Panc1 (cell line): Measurements from ENCODE around the gene MAN2A2. TPM values are rescaled to one million over a fixed set of nuclear protein-coding genes. Genes with fewer than 3 reads are reported as not detected.

ENCODE experiments used
- ATAC-seq: fragments of 200-7000 bp; cut with Tn5 transposase; 2 replicates; pipeline ENCODE4 v1.9.1; 2020; ENCODE audit warnings: mild to moderate bottlenecking, moderate library complexity
- BruUV-seq: library from RNA; stranded (reverse); fragments of 400-500 nt; replicated peaks from 2 replicates; lab custom pipeline; 2021; lab: Mats Ljungman, UMichigan
- CTCF ChIA-PET: fragments of 300-600 bp; sonication (Branson Sonifier 250); formaldehyde crosslinking; loops from one replicate; lab custom pipeline; 2022; ENCODE audit warnings: antibody characterized with exemption; lab: Charles Lee
- POLR2A ChIA-PET: fragments of 300-600 bp; sonication (Branson Sonifier 250); formaldehyde crosslinking; loops from one replicate; lab custom pipeline; 2022; ENCODE audit warnings: antibody characterized with exemption; lab: Charles Lee
- DNase-seq: peaks from one replicate; pipeline ENCODE4 v3.0.0-alpha.2; 2010; ENCODE audit warnings: low read depth, low spot score
- H3K27ac ChIP-seq: 2 replicates; pipeline ENCODE4 v1.5.1; 2011; ENCODE audit warnings: mild to moderate bottlenecking, low read length, inconsistent platforms
- H3K27me3 ChIP-seq: fragments of 200-500 bp; sonication (Bioruptor generic); 2 replicates; pipeline ENCODE4 v1.6.0; 2014; ENCODE audit warnings: low read length, inconsistent platforms; ENCODE audit not compliant: control insufficient read depth, insufficient read depth
- H3K36me3 ChIP-seq: fragments of 200-500 bp; sonication (Bioruptor generic); 2 replicates; pipeline ENCODE4 v1.5.1; 2014; ENCODE audit warnings: inconsistent platforms, mild to moderate bottlenecking, low read length, moderate library complexity; ENCODE audit not compliant: control insufficient read depth, insufficient read depth
- H3K4me1 ChIP-seq: 2 replicates; pipeline ENCODE4 v1.5.1; 2011; ENCODE audit warnings: inconsistent platforms, mild to moderate bottlenecking, low read length, moderate library complexity; ENCODE audit not compliant: control insufficient read depth, insufficient read depth
- H3K4me3 ChIP-seq, 2 experiments: 2 replicates each; pipeline ENCODE4 v1.5.1; 2011 to 2012; ENCODE audit warnings: low read depth in 2 of 2, low read length in 2 of 2, mild to moderate bottlenecking in 2 of 2, inconsistent platforms in 1 of 2, moderate library complexity in 1 of 2
- H3K9me3 ChIP-seq: fragments of 200-500 bp; sonication (Bioruptor generic); 2 replicates; pipeline ENCODE4 v1.5.1; 2014; ENCODE audit warnings: low read depth, mild to moderate bottlenecking, inconsistent platforms, low read length, moderate library complexity; ENCODE audit not compliant: control insufficient read depth, insufficient read depth
- POLR2AphosphoS5 ChIP-seq: IDR thresholded peaks from 2 replicates; pipeline ENCODE4 v1.6.1; 2012; ENCODE audit warnings: mild to moderate bottlenecking, low read depth, low read length, moderate library complexity
- REST ChIP-seq, 2 experiments: IDR thresholded peaks; 2 replicates each; pipeline ENCODE4 v1.6.1; 2011 to 2012; ENCODE audit warnings: low read depth in 2 of 2, control low read depth in 1 of 2, low read length in 1 of 2, mild to moderate bottlenecking in 1 of 2, moderate library complexity in 1 of 2; ENCODE audit not compliant: insufficient read depth in 1 of 2
- SIN3A ChIP-seq: IDR thresholded peaks from 2 replicates; pipeline ENCODE4 v1.6.1; 2012; ENCODE audit warnings: low read depth, mild to moderate bottlenecking, low read length, moderate library complexity, borderline replicate concordance; ENCODE audit not compliant: insufficient read depth
- TCF7L2 ChIP-seq: IDR thresholded peaks from 2 replicates; pipeline ENCODE4 v1.6.1; 2011; ENCODE audit warnings: mild to moderate bottlenecking, low read depth, low read length, inconsistent platforms
- in situ Hi-C: cut with HindIII; loops from 2 replicates; pipeline ENCODE4 v1.10.0; 2016; ENCODE audit warnings: low sequenced_read_pairs, low pct_unique_long_range_greater_than_20kb
- intact Hi-C: fragments of 100-400 bp; cut with micrococcal nuclease; formaldehyde crosslinking; loops from one replicate; pipeline ENCODE4 v1.10.0; 2022; ENCODE audit not compliant: unreplicated experiment
- total RNA-seq: library from RNA; stranded (reverse); gene quantifications from one replicate; pipeline ENCODE4 v1.2.1, GENCODE V29; 2021; ENCODE audit not compliant: unreplicated experiment
- TF ChIP-seq, protein P1 (sequence below): fragments of 450-650 bp; IDR thresholded peaks from 2 replicates; pipeline ENCODE4 v1.5.1; 2017; ENCODE audit warnings: mild to moderate bottlenecking

MAN2A2 gene
- total RNA-seq, 1 experiment from 2014 or later, result 77.2 TPM

- no peaks in the 10 kb centered on the region for H3K4me1 ChIP-seq
- no peak for TF ChIP-seq POLR2AphosphoS5
- TF ChIP-seq TCF7L2, result no peak
- TF ChIP-seq SIN3A, result no peak
- TF ChIP-seq REST (IDR thresholded peaks at IDR 0.05; ENCODE audit: insufficient read depth in 1 of 2, low read depth in 2 of 2, low read length in 1 of 2), result no peak
- H3K27ac ChIP-seq, result no peak overlapping the region
- no peak overlapping the region for H3K4me3 ChIP-seq
- no TSS peak for BruUV-seq
- ChIA-PET POLR2A (no interaction called here), CTCF (interaction anchor here (1.1 kb wide), 1 partner anchor 10 kb away, joined by 3 read pairs; no protein-coding TSS in a partner anchor)
- in situ Hi-C loops, result no loop called here
- H3K27me3 ChIP-seq, result no peaks in the 10 kb centered on the region
- DNase-seq (no peak), ATAC-seq (no peak)
- peaks cover 5% of the 10 kb centered on the region for H3K36me3 ChIP-seq
- intact Hi-C loops, result no loop called here
- no peaks in the 10 kb centered on the region for H3K9me3 ChIP-seq
These were observed 9.6 kb downstream of the MAN2A2 start for GRCh38 chr15:90912770-90913075.

GRCh38 chr15:90913398-90913944, 10.4 kb downstream of the MAN2A2 start:
- Histone ChIP-seq H3K36me3 (peaks cover 5% of the 10 kb centered on the region), H3K4me1 (no peaks in the 10 kb centered on the region), H3K27me3 (no peaks in the 10 kb centered on the region), H3K4me3 (no peak overlapping the region), H3K27ac (no peak overlapping the region), H3K9me3 (no peaks in the 10 kb centered on the region)
- no TSS peak for BruUV-seq
- intact Hi-C loops (no loop called here), in situ Hi-C loops (no loop called here)
- TF ChIP-seq, protein P1, sequence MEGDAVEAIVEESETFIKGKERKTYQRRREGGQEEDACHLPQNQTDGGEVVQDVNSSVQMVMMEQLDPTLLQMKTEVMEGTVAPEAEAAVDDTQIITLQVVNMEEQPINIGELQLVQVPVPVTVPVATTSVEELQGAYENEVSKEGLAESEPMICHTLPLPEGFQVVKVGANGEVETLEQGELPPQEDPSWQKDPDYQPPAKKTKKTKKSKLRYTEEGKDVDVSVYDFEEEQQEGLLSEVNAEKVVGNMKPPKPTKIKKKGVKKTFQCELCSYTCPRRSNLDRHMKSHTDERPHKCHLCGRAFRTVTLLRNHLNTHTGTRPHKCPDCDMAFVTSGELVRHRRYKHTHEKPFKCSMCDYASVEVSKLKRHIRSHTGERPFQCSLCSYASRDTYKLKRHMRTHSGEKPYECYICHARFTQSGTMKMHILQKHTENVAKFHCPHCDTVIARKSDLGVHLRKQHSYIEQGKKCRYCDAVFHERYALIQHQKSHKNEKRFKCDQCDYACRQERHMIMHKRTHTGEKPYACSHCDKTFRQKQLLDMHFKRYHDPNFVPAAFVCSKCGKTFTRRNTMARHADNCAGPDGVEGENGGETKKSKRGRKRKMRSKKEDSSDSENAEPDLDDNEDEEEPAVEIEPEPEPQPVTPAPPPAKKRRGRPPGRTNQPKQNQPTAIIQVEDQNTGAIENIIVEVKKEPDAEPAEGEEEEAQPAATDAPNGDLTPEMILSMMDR, result no peak
- TF ChIP-seq POLR2AphosphoS5, result no peak
- no peak for TF ChIP-seq TCF7L2
- no peak for TF ChIP-seq REST (IDR thresholded peaks at IDR 0.05; ENCODE audit: insufficient read depth in 1 of 2, low read depth in 2 of 2, low read length in 1 of 2)
- TF ChIP-seq SIN3A, result no peak
- ChIA-PET POLR2A (no interaction called here), CTCF (interaction anchor here (1.1 kb wide), 1 partner anchor 11 kb away, joined by 3 read pairs; no protein-coding TSS in a partner anchor)
- DNase-seq (no peak), ATAC-seq (no peak)
